Heart left ventricle (tissue), 16 donors: ENCODE results near the gene CBFA2T3. TPM values are rescaled to one million over a fixed set of nuclear protein-coding genes. Genes with fewer than 3 reads are reported as not detected.
"Not testable (repeated sequence)": the region's sequence is repeated elsewhere in the genome, so short reads cannot be mapped to it uniquely, and the experiment has no call there.

Experiments used
- ATAC-seq, 4 donors: fragments of 200-7000 bp; cut with Tn5 transposase; one replicate each; pipeline ENCODE4 v1.9.1; 2020 to 2022; ENCODE audit warnings: moderate library complexity in 4 of 4, mild to moderate bottlenecking in 3 of 4, moderate number of reproducible peaks in 1 of 4
- DNase-seq, 5 donors: peaks; one replicate each; pipeline ENCODE4 v3.0.0-alpha.2; 2020
- H3K27ac ChIP-seq, 12 donors: fragments of 200-600 bp; sonication (generic) in 4 of 12; one replicate each; pipeline versions ENCODE4 v1.5.0 to v1.8.0; 2016 to 2022; ENCODE audit warnings: mild to moderate bottlenecking in 2 of 12
- H3K27me3 ChIP-seq, 9 donors: fragments of 200-600 bp; sonication (generic) in 2 of 9; one replicate each; pipeline versions ENCODE4 v1.5.1 to v1.8.0; 2016 to 2022; ENCODE audit warnings: mild to moderate bottlenecking in 3 of 9
- H3K36me3 ChIP-seq, 9 donors: fragments of 200-600 bp; sonication (generic) in 2 of 9; one replicate each; pipeline versions ENCODE4 v1.5.0 to v1.8.0; 2018 to 2022; ENCODE audit warnings: mild to moderate bottlenecking in 2 of 9
- H3K4me1 ChIP-seq, 12 donors: fragments of 200-600 bp; sonication (generic) in 4 of 12; one replicate each; pipeline versions ENCODE4 v1.5.0 to v1.8.0; 2016 to 2022; ENCODE audit warnings: mild to moderate bottlenecking in 3 of 12
- H3K4me3 ChIP-seq, 12 donors: fragments of 200-600 bp; sonication (generic) in 4 of 12; one replicate each; pipeline versions ENCODE4 v1.5.0 to v1.8.0; 2017 to 2022; ENCODE audit warnings: mild to moderate bottlenecking in 9 of 12, moderate library complexity in 4 of 12
- H3K9me3 ChIP-seq, 12 donors: fragments of 200-600 bp; sonication (generic) in 4 of 12; one replicate each; pipeline versions ENCODE4 v1.5.0 to v1.8.0; 2016 to 2022; ENCODE audit warnings: mild to moderate bottlenecking in 1 of 12
- CTCF ChIP-seq, 12 donors: fragments of 200-600 bp; sonication (generic) in 4 of 12; IDR thresholded peaks; one replicate each; pipeline versions ENCODE4 v1.5.0 to v1.8.0; 2018 to 2022; ENCODE audit warnings: antibody characterized with exemption in 12 of 12, mild to moderate bottlenecking in 5 of 12
- POLR2A ChIP-seq, 2 donors: fragments of 450-650 bp; IDR thresholded peaks; one replicate each; pipeline ENCODE4 v1.6.1; 2017; ENCODE audit warnings: antibody characterized with exemption in 2 of 2, mild to moderate bottlenecking in 2 of 2, moderate library complexity in 2 of 2
- WGBS, 4 donors: extraction: QIAGEN DNeasy Blood & Tissue Kit in 2 of 4; methylation state at CpG; one replicate each; pipeline versions ENCODE4 v1.1.5 to v1.1.7; 2013 to 2018; 5-methylcytosine and 5-hydroxymethylcytosine counted together
- intact Hi-C, 10 donors: fragments of 100-400 bp; cut with DNase I; formaldehyde crosslinking; loops; one replicate each; pipeline versions ENCODE4 v1.11.1 to v1.14.2; 2022
- polyA plus RNA-seq, 2 donors: library from polyadenylated mRNA; stranded (reverse); fragments of 200-250 nt; gene quantifications; one replicate each; pipeline ENCODE4 v1.2.3, GENCODE V29; 2013
- total RNA-seq, 9 donors: library from RNA; depleted of rRNA in 2 of 9; stranded (reverse); fragments of >200 nt in 2 of 9; fragmentation: NEBNext Ultra II Directional in 3 of 9; extraction: Animal tissue kit (Norgen Biotek cat#: 25700) in 3 of 9; gene quantifications; one replicate each; pipeline versions ENCODE4 v1.1.0 to v1.2.4, GENCODE V29; 2016 to 2023
- donor health status: ischemic (EF 13 %, LVEDD 7.1; RV severe dilation, severe dysfunction).
- donor health status: healthy with polysubstance abuse.
- donor health status: DM: no; HTN: yes; CAD: no.
- donor health status: DM: no; HTN: no; CAD: no.
- donor health status: ischemic (EF 25% LVEDD 6.9; RV normal size, moderate dysfunction).
- donor health status: ischemic (EF 25% LVEDD 5.7; RV mildly dilated, moderate dysfunction).
- donor health status: healthy.
- donor health status: DM: yes; HTN: yes; CAD: no.
- donor health status: ischemic (EF 35%, LVEDD 5.7; RV mildly dilated, moderate dysfunction).
- donor health status: nonischemic (EF 11% LVEDD 7.7; RV severe dilation, severe dysfunction).
- donor health status: DM: yes; HTN: yes; CAD: no.
- donor health status: PGD.
- donor health status: ischemic (EF 29% LVEDD 5.4; RV normal size, mild dysfunction).
- donor health status: nonischemic (EF 23%, LVEDD 6.1; RV moderate dilation, normal function).

CBFA2T3 gene
- total and polyA plus RNA-seq, 11 donors = 5.0 to 12.0 (median 5.8) TPM

DNA sequence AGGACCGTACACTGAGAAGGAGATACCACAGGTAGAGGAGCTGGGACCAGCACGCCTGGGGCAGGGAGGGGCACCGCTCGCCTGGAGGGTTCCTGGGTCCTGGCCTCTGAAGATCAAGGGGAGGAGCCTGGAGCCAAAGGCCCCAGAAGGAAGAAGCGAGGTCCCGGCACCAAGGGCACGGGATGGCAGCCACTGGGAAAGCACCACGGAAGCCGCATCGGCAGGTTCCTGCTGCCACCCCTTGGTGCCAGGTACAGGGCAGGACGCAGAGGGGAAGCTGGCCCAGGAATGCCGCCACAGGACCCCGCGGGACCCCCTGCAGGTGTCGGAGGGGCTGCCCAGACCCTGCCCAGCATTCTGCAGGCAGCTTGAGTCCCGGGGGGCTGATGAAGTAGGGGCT lies 42.5 kb upstream of the CBFA2T3 start:
- H3K4me1 ChIP-seq = no peaks in the 10 kb centered on the region
- H3K36me3 ChIP-seq = no peaks in the 10 kb centered on the region
- no peak overlapping the region for H3K27ac ChIP-seq
- intact Hi-C loops = no loop called here
- H3K27me3 ChIP-seq = peaks cover 0 to 53% (median 11%) of the 10 kb centered on the region in 9 donors
- no peaks in the 10 kb centered on the region for H3K9me3 ChIP-seq
- ATAC-seq (no peak), DNase-seq (peak in 1 of 5 donors; percentile 33)
- TF ChIP-seq CTCF (IDR thresholded peaks at IDR 0.05) = no peak
- no peak for TF ChIP-seq POLR2A (IDR thresholded peaks at IDR 0.05)
- 77 to 85% (median 82%) methylated on average over 7 to 16 of the region's 16 CpGs for WGBS, 4 donors
- no peak overlapping the region for H3K4me3 ChIP-seq

DNA sequence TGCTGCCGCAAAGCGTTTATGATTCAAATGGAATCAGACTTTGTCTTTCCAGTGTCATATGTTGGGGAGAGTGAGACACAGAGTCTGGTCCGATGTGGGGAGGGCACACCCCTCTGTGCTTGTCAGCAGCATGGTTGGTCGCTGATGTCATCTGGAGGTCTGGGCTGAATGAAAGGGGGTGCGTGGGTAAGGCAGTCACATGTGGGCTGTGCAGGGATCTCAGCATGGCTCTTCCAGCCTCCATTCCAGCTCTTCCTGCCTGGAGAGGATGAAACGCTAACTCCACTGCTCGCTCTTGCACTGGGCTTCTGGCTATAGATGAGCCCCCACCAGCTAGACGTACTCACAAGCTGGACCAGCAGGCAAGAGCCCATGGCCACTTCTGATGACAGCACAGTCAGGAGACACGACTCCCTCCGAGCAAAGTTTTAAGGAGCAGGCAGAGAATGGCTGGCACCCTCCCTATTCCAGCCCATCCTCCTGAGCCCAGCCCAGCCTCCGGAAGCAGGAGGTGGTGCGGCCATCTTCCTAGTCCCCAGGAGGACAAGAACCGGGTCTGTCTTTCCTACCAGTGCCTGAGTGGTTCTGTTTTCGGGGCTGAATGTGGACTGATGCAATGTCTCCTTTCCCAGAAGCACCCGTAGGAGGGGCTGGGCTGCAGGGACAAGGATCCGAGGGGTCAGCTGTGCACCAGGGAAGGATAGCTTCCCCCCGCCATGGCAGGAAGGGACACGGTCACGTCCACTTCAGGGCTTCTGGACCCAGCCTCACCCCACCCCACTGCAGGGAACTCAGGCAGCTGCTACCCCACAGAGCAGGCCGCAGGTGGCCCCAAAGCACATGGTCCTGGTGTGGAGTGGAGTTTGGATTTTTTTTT lies 41.5 kb upstream of the CBFA2T3 start:
- H3K36me3 ChIP-seq = no peaks in the 10 kb centered on the region
- no peak overlapping the region for H3K27ac ChIP-seq
- peaks cover 0 to 45% (median 11%) of the 10 kb centered on the region in 9 donors for H3K27me3 ChIP-seq
- no peaks in the 10 kb centered on the region for H3K4me1 ChIP-seq
- DNase-seq (peak in 1 of 5 donors; percentile 48), ATAC-seq (no peak)
- H3K4me3 ChIP-seq = no peak overlapping the region
- 64 to 66% (median 65%) methylated on average over 15 to 20 of the region's 20 CpGs for WGBS, 4 donors
- intact Hi-C loops = no loop called here
- no peaks in the 10 kb centered on the region for H3K9me3 ChIP-seq
- TF ChIP-seq CTCF (IDR thresholded peaks at IDR 0.05) (no peak), POLR2A (IDR thresholded peaks at IDR 0.05) (no peak)

DNA sequence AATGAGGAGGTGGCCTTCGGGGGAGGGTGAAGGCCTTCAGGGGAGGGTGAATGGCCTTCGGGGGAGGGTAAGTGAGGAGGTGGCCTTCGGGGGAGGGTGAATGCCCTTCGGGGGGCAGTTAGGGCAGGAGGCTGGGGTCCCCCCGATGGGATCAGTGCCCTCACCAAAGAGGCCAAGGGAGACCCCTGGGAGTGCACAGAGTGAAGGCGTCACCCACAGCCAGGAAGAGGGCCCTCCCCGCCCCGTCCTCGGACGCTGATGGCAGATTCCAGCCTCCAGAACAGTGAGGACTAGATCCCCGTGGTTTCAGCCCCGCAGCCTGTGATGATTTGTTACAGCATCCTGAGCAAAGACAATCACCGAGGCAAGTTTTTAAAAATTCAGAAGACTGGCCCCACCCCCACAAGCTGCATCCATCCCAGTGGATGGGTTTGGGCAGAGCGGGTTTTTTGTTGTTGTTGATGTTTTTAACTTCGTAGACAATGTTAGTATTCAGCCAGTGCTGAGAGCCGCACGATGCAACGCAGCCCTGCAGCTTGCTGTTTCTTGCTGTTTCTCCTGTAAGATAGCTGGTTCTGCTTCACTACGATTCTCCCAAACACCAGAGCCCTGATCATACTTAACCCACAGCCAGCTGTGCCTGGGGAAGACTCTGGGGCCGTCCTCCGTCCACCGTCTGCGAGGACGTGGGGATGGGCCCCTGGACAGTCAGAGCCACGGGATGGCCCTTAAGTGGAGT lies 40.7 kb upstream of the CBFA2T3 start:
- Histone ChIP-seq H3K9me3 (no peaks in the 10 kb centered on the region), H3K27ac (no peak overlapping the region), H3K4me3 (no peak overlapping the region), H3K4me1 (no peaks in the 10 kb centered on the region), H3K27me3 (peaks cover 0 to 50% (median 11%) of the 10 kb centered on the region in 9 donors), H3K36me3 (no peaks in the 10 kb centered on the region)
- ATAC-seq (no peak), DNase-seq (peak in 1 of 5 donors; percentile 37)
- 62 to 73% (median 70%) methylated on average over 25 of the region's 25 CpGs for WGBS, 4 donors
- TF ChIP-seq POLR2A (IDR thresholded peaks at IDR 0.05) (no peak), CTCF (IDR thresholded peaks at IDR 0.05) (no peak)
- intact Hi-C loops = no loop called here

DNA sequence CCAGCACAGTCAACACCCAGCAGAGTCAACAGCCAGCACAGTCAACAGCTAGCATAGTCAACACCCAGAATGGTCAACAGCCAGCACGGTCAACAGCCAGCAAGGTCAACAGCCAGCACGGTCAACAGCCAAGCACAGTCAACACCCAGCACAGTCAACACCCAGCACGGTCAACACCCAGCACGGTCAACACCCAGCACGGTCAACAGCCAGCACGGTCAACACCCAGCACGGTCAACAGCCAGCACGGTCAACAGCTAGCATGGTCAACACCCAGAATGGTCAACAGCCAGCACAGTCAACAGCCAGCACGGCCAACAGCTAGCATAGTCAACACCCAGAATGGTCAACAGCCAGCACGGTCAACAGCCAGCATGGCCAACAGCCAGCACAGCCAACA lies 39.6 kb upstream of the CBFA2T3 start:
- H3K27me3 ChIP-seq = peaks cover 0 to 43% (median 11%) of the 10 kb centered on the region in 9 donors
- 94 to 95% (median 94%) methylated on average over 9 to 10 of the region's 10 CpGs for WGBS, 4 donors
- H3K9me3 ChIP-seq, H3K36me3 ChIP-seq, ATAC-seq, H3K4me1 ChIP-seq, H3K4me3 ChIP-seq, intact Hi-C loops, H3K27ac ChIP-seq: not testable (repeated sequence)
- peak in 1 of 5 donors; percentile 18 for DNase-seq
